ENCODE measurements around the gene KRT74.

DNA sequence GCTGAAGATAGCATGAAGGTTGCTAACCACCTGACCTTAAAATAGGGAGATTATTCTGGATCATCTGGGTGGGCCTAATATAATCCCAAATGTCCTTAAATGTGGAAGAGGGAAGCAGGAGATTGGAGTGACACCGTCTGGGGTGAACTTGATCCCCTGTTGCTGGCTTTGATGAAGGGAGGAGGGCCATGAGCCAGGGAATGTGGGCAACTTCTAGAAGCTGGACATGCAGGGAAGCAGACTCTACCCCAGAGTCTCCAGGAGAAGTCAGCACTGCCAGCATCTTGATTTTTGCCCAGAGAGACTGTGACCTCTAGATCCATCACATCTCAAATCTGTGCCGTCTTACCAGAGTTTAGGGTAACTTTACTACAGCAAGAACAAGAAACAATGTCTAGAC is 44.2 kb downstream of the KRT74 start:
- TF ChIP-seq, protein P1, sequence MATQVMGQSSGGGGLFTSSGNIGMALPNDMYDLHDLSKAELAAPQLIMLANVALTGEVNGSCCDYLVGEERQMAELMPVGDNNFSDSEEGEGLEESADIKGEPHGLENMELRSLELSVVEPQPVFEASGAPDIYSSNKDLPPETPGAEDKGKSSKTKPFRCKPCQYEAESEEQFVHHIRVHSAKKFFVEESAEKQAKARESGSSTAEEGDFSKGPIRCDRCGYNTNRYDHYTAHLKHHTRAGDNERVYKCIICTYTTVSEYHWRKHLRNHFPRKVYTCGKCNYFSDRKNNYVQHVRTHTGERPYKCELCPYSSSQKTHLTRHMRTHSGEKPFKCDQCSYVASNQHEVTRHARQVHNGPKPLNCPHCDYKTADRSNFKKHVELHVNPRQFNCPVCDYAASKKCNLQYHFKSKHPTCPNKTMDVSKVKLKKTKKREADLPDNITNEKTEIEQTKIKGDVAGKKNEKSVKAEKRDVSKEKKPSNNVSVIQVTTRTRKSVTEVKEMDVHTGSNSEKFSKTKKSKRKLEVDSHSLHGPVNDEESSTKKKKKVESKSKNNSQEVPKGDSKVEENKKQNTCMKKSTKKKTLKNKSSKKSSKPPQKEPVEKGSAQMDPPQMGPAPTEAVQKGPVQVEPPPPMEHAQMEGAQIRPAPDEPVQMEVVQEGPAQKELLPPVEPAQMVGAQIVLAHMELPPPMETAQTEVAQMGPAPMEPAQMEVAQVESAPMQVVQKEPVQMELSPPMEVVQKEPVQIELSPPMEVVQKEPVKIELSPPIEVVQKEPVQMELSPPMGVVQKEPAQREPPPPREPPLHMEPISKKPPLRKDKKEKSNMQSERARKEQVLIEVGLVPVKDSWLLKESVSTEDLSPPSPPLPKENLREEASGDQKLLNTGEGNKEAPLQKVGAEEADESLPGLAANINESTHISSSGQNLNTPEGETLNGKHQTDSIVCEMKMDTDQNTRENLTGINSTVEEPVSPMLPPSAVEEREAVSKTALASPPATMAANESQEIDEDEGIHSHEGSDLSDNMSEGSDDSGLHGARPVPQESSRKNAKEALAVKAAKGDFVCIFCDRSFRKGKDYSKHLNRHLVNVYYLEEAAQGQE (IDR thresholded peaks at IDR 0.05; ENCODE audit: insufficient read depth in 1 of 2, low read depth in 2 of 2, low read length in 2 of 2), result no peak
- TF ChIP-seq POLR2AphosphoS5 (IDR thresholded peaks at IDR 0.05; ENCODE audit: low read depth, low read length) (no peak), SIN3A (IDR thresholded peaks at IDR 0.05; ENCODE audit: borderline replicate concordance, insufficient read depth, low read length) (no peak)

Data from PFSK-1 (cell line).